Measurements from ENCODE around the gene NCAPH2.

GRCh38 chr22:50548040-50548920 lies 40.3 kb downstream of the NCAPH2 start:
- TF ChIP-seq RAD21 (IDR thresholded peaks at IDR 0.05 in 1 of 2, conservative IDR thresholded peaks at IDR 0.05 in 1 of 2; ENCODE audit: low read depth in 2 of 2, low read length in 2 of 2) (no peak), POLR2A (IDR thresholded peaks at IDR 0.05; ENCODE audit: control extremely low read depth in 1 of 2, low read depth in 2 of 2, low read length in 2 of 2) (no peak), POLR2AphosphoS5 (IDR thresholded peaks at IDR 0.05; ENCODE audit: low read depth, low read length) (no peak), EP300 (IDR thresholded peaks at IDR 0.05; ENCODE audit: borderline replicate concordance in 1 of 2, low read depth in 2 of 2, low read length in 2 of 2) (no peak), CTCF (IDR thresholded peaks at IDR 0.05; ENCODE audit: control extremely low read depth in 1 of 3, insufficient read depth in 1 of 3, low read depth in 1 of 3, low read length in 3 of 3) (no peak), ATF3 (IDR thresholded peaks at IDR 0.05; ENCODE audit: insufficient read depth, low read depth, low read length) (no peak), MAX (IDR thresholded peaks at IDR 0.05) (no peak), EGR1 (IDR thresholded peaks at IDR 0.05; ENCODE audit: borderline replicate concordance, low read depth, low read length) (no peak), CHD2 (IDR thresholded peaks at IDR 0.05; ENCODE audit: low read length) (no peak), SP1 (IDR thresholded peaks at IDR 0.05; ENCODE audit: low read depth, low read length) (no peak), RBBP5 (IDR thresholded peaks at IDR 0.05; ENCODE audit: borderline replicate concordance, low read depth, low read length) (no peak), TCF12 (IDR thresholded peaks at IDR 0.05; ENCODE audit: low read depth, low read length) (no peak)

Data from H1 (cell line).